Occipital lobe (tissue), 2 donors: ENCODE measurements around the gene TAAR5. TPM values are rescaled to one million over a fixed set of nuclear protein-coding genes. Genes with fewer than 3 reads are reported as not detected.
"Not testable (repeated sequence)": the region's sequence is repeated elsewhere in the genome, so short reads cannot be mapped to it uniquely, and the experiment has no call there.

Experiments
- DNase-seq: peaks from one replicate; lab custom pipeline; 2025; lab: John Stamatoyannopoulos, UW
- total RNA-seq: library from RNA; depleted of rRNA; stranded (reverse); fragments of >200 nt; gene quantifications from one replicate; pipeline ENCODE4 v1.2.3, GENCODE V29; 2014

The TAAR5 gene, protein sequence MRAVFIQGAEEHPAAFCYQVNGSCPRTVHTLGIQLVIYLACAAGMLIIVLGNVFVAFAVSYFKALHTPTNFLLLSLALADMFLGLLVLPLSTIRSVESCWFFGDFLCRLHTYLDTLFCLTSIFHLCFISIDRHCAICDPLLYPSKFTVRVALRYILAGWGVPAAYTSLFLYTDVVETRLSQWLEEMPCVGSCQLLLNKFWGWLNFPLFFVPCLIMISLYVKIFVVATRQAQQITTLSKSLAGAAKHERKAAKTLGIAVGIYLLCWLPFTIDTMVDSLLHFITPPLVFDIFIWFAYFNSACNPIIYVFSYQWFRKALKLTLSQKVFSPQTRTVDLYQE
- not detected for total RNA-seq

DNA sequence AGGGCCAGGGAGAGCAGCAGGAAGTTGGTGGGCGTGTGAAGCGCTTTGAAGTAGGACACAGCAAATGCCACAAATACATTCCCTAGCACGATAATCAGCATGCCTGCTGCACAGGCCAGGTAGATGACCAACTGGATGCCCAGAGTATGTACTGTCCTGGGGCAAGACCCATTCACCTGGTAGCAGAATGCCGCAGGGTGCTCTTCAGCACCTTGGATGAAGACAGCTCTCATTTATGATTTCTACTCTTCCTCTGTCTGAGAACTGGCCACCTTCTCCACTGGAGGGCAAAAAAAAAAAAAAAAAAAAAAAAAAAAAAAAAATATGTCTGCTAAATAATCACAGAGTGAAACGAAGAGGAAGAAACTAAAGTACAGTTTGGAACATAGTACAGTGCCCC, at the start of gene TAAR5:
Gene TAAR5, minus strand, starts transcription at position 288 of the 400 bp plus-strand sequence. Its CDS starts 55 bp downstream, at position 233.
- no peak for DNase-seq

DNA sequence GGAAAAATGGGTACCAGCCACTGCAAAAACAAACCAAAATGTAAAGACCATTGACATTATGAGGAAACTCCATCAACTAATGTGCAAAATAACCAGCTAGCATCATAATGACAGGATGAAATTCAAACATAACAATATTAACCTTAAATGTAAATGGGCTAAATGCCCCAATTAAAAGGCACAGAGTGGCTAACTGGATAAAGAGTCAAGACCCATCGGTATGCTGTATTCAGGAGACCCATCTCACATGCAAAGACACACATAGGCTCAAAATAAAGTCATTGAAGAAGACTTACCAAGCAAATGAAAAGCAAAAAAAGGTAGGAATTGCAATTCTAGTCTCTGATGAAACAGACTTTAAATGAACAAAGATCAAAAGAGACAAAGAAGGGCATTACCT, 47.6 kb upstream of the TAAR5 start:
- DNase-seq = not testable (repeated sequence)

DNA sequence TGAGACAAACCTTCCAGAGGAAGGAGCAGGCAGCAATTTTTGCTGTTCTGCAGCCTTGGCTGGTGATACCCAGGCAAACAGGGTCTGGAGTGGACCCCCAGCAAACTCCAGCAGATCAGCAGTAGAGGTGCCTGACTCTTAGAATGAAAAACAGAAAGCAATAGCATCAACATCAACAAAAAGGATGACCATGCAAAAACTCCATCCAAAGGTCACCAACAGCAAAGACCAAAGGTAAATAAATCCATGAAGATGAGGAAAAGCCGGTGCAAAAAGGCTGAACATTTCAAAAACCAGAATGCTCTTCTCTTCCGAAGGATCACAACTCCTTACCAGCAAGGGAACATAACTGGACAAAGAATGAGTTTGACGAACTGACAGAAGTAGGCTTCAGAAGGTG, 46.4 kb upstream of the TAAR5 start:
- not testable (repeated sequence) for DNase-seq

DNA sequence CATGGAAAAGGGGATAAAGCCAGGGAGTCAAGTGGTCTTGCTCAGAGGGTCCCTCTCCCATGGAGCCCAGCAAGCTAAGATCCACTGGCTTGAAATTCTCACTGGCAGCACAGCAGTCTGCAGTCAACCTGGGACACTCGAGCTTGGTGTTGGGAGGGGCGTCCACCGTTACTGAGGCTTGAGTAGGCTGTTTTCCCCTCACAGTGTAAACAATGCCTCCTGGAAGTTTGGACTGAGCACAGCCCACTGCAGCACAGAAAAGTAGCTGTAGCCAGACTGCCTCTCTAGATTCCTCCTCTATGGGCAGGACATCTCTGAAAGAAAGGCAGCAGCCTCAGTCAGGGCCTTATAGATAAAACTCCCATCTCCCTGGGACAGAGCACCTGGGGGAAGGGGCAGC, 45.7 kb upstream of the TAAR5 start:
- not testable (repeated sequence) for DNase-seq

DNA sequence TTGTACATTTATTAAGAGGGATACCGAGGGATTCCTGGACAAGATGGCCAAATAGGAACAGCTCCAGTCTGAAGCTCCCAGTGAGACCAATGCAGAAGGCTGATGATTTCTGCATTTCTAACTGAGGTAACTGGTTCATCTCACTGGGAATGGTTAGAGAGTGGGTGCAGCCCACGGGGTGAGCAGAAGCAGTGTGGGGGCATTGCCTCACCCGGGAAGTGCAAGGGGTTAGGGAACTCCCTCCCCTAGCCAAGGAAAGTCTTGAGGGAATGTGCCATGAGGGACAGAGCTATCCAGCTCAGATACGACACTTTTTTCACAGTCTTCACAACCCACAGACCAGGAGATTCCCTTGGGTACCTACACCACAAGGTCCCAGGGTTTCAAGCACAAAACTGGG, 45.3 kb upstream of the TAAR5 start:
- no peak for DNase-seq

DNA sequence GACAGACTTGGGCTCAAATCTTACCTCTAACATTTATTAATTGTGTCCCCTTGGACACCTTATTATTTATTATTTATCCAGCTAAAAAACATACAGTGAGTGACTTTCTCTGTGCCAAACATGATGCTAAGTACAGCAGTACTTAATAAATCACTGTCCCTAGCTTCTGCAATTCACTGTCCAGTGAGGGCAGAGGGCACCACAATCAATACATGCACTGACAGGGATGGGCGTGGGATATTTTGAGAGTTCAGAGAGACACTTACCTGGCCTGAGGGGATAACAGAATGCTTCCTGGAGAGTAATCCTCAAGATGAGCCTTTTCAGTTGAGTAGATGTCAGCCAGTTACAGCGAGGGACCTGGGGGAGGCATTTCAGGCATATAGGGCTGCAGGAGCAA, 43.8 kb upstream of the TAAR5 start:
- no peak for DNase-seq

DNA sequence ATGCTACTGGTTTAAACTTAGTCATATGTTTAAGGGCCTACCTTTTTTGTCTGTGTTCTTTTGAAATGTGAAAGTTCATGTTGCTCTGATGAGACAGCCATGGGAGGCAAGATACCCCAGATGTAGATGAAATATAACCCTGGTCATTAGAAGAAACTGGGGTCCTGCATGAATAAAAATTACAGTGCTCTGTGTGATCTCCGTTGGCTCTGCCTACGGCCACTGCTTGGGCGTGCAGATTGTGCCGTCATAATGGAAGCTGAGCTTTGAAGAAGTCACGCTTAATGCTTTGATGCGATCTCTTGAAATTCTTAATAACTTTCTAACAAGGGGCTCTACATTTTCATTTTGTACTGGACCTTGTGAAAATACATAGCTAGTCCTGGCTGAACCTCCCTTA, 34.6 kb upstream of the TAAR5 start, which contains the start of gene TAAR2:
Gene TAAR2, minus strand, starts transcription at position 101 of the 400 bp plus-strand sequence. Its CDS starts 0 bp downstream, at position 101.
- DNase-seq = no peak

DNA sequence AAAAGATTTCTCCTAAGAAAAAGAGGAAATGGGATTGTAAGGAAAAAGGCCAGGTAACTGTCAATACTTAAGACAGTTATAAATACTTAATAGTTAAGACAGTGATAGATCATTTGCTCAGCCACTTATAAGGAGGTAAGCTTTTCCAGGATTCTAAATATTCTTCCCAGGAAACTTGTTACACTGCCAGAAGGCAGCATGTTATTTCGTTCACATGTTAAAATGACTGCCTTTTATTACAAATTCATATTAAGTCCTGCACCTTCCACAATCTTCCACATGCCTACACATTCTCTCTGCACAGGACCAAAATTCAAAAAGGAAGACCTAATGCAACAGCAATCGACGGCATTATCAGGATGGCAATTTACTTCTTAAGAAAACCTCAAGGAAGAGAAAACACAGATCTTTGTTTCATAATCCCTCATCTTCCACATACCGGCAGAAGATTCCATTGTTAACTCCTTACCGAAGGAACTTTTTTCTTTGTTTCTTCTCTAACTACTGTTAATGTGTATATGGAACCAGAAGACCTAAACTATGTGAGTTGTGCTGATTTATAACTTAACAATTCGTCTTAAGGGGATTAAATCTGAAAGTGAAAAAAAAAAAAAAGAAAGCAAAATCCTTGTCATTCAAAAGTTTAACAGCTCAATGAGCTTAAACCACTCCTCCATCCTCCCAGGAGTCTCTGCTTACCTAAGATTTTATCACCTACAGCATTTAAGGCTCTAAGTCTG, 33.7 kb upstream of the TAAR5 start:
- DNase-seq = no peak

DNA sequence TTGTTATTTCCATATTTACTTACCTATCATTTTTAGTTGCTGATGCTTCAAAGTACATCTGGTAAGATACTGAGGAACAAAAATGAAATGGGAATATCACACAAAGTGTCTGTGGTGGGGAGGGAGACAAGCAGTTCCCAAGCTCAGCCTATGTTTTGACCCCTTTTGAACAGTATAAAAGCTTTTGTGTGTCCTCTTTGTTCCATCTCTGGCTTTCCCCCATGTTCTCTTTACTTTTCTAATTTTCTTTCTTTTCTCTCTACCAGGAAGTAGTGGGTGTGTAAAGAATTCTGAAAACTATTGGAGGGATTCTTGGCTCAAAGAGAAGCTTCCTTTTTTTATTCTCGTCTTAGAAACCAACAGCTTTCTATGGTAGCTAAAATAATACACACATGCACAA, 27.1 kb upstream of the TAAR5 start:
- DNase-seq = no peak

DNA sequence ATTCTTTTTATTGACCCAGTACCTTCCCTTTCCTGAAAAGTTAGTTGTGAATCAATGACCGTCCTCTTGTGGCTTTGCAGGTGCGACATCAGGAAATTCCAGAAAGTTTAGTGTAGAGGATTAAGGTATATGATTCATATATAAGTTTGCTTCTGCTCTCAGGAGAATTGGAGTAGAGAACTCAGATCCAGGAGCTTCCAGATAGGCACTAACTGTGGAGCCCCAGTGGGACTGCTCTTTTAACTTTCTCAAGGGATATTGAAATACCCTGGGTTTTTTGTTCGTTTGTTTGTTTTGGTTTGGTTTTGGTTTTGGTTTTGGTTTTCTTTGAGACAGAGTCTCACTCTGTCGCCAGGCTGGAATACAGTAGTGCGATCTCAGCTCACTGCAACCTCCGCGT, 25.0 kb upstream of the TAAR5 start:
- DNase-seq = no peak

DNA sequence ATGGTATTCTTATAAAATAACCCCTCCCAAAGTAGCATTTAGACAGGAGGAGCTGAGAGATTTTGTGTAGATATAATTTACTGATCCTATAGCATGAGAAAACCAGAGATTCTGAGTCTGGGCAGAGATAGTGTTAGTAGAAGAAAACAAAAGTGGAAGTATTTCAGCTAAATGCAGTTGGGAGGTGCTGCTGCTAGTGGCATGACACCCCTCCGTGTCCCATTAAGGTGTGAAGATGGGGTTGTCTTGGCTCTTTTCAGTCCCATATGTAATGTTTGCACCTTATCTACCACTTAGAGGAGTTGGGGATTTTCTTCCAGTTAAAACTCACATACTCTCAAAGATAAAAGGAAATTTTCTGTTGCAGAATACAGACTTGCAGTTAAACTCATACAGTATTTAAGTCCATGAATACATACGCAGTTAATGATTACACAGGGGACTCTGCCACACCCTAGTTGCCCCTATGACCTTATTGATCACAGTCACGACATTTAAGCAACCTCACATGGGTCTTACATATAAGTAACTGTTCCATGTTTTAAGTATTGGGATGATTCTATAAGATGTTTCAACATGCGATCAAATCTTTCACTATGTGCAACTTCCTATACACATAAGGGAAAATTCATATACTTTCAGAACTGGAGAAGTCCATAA, 23.0 kb upstream of the TAAR5 start:
- DNase-seq = no peak

DNA sequence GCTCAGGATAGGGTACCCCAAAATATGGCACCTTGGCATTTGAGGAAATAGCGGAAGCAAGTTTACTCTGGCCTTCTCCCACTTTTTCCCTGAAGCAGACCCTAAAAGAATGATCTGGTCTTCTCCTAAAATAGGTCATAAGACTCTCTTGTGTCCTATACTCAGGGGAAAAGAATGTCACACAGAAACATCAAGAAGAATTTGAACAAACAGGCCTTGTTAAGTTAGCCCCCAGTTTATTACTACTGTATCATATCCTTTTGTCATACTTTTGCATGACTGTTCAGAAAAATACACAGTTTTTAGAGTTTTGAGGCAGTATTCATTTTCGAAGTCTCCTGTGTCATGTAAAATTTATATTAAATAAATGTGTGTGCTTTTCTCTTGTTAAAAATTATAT, 22.1 kb upstream of the TAAR5 start:
- DNase-seq = no peak

DNA sequence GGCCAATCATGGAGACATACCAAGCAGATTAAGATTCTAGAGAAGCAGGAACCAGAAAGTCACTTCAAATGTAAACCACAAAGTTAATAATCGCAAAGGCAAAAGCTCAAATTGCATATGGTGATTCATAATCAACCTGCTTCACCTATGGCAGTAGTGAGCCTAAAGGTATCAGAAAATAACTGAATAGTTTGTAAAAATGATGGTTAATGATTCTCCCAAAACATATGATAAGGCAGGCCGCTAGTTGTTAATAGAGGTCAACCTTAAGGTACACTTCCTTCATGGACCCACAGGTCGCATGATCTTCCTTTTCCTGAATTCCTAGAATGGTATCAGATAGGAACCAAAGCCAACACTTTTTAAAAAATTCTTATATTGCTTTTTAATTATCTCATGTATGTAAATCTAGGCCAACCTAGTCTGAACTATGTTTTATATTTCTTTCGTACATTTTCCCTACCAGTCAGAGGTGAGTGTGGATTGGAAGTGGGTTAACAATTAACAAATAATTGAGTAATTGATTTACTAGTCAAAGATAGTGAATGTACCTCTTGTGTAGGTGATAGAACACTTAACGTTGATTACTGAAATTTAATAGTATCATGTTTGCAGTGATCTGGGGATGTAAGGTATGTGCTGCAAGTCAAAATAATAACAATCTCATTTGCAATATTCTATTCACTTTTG, 18.1 kb upstream of the TAAR5 start:
- no peak for DNase-seq

DNA sequence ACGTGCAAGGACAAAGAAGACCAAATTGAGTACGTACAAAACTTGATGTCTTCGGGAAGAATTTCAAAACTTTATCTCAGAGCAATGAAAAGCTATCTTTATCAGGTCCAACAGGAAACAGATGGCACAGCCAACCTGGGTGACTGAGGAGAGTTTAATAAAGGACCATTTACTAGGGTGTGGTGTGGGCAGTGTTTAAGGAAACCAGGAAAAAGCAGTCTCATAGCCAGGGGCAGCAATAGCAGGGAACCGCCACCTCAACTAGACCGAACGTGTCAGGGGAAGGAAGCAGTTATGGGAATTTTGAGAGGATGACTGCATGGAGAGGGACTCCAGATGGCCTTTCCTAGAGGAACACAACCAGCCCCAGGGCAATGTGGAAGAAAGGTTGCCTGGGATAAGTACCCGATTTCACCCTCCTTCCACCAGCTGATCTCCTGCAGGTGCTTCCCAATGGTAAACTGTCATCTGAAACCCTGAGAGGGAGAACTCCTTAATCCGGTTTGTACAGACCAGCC, 15.2 kb upstream of the TAAR5 start:
- no peak for DNase-seq

DNA sequence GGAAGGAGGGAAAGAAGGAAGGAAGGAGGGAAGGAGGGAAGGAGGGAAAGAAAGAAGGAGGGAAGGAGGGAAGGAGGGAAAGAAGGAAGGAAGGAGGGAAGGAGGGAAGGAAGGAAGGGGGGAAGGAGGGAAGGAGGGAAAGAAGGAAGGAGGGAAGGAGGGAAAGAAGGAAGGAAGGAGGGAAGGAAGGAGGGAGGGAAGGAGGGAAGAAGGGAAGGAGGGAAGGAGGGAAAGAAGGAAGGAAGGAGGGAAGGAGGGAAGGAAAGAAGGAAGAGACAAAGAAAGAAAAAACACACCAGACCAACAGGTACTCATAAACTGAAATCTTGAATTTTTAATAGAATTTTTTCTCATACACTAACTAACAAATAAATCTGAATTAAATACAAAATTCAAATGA, 11.4 kb upstream of the TAAR5 start:
- DNase-seq = not testable (repeated sequence)

DNA sequence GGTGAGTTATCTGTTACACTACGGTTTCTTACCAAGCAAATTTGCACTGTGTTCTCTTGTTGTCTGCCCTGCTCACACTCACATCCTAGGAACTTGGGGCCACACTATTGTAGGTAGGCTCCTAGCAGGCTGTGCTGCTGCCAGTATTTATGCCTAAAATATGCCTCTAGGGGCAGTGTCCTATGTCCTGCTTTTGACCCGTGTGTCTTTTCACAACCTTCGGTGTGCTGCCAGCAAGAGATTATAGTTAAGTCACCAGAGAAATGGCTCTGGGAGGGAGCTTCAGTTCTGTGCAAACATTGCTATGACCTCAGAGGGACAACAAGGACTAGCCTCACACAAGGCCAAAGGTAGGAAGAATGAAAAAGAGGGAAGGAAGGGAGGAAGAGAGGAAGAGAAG, 8.9 kb upstream of the TAAR5 start:
- no peak for DNase-seq

DNA sequence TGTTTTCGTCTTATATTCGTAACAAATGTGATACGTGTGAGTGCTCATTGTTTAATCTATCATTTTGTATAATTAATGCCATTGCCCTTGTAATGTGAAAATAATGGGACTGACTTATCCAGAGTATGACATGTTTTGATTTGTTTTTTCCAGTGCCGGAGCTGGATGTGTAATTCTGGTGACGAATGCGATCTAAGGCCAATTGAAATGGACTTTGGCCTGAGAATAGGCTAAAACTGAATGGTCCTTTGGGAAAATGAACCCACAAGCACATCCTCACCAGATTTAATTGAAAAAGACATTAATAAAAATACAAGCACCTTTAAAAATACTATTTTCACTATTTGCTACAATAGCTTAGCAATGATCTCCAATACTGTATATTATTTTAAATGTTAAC, 6.7 kb upstream of the TAAR5 start:
- no peak for DNase-seq

DNA sequence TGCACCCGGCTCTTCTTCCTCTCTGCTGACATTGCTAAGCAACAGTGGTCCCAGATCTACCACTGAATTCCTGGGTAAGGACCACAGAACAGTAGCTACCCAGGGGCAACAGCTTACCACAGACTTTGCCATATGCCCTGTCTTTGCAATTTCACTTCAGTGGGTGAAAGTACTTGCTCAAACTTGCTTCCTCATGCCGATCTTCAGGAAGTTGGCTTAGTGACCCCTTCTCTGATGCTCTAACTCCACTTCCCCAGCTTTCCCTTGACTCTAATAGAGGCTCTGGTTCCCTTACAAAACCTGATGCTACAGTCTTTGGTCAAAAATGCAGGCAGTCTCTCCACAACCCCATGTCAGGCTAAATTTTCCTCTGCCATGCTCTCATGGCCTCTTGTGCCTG, 3.3 kb upstream of the TAAR5 start:
- DNase-seq = no peak

DNA sequence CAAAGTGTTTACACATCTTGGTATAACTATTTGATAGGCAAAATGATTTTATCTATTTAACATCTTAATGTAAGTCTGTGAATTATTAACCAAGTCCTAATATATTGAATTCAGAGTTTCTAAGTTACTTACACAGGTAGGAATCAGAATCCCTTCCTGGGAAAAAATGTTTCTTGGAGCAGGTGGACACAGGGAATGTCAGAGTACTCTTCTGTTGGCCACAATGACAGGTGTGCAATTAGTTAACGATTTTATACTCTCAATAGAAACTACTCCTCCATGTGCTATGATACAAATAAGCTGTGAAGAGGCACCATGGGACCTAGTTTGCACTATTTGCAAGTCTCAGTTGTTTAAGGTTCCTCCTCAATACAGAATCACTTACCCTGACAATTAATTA, 821 bp upstream of the TAAR5 start:
- DNase-seq = no peak

DNA sequence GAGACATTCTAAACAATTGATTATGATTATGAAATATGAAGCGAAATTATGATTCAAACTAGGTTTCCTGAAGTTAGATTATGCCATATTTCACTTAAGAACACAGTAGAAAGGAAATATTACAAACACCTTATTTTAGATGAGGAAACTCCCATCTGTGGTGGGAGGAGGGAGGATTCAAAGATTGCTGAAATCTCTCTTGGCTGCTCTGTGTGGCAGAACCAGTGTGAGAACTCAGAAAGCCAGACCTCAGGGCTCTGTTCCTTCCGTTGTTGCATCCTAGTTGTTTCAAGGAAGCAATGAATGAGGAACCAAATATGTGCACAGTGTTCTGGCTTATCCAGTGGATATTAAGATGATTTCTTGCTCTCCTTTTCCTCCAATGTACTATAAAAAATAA, 2.1 kb downstream of the TAAR5 start:
- DNase-seq = no peak

DNA sequence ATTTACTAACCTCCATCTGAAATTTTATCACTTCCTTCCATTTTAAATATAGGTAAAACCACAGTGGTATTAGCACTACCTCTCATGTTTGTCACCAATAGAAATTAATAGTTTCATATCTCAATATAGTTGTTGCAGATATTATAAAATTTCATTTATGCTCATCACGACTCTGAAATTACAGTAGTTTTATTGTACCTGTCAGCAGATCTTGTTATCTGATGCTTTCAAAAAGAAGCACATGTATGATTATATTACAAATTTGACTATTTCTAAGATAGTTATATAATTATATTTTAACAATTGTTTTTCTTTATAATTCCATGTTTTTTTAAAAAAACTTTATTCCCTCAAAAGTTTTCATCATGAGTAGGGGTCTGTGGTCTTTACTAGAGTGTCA, 4.8 kb downstream of the TAAR5 start:
- no peak for DNase-seq

DNA sequence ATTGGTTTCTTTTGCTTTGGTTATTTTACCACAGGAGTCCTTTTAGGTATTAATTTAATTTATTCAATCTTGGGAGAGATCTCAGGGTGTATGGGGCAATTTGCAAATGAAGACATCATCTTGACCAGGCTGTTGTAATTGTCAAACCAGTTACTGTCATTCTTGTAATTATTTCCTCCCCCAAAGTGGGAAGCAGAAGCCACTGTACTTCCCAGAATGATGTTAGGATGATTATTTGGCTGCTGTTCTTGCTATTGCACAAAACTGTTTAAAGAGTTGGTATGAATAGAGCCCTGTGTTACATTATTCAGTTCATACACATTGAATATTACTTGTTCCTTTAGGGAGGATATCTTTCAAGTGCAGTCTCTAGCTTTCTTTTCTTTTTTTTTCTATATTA, 17.8 kb downstream of the TAAR5 start:
- DNase-seq = no peak
